Right cardiac atrium (tissue), 5 donors: Measurements from ENCODE around the gene SCN4A. TPM values are rescaled to one million over a fixed set of nuclear protein-coding genes. Genes with fewer than 3 reads are reported as not detected.
A peak's percentile ranks its signal among the peaks of the same experiment; 100 is the strongest.
"Not testable (repeated sequence)": the region's sequence is repeated elsewhere in the genome, so short reads cannot be mapped to it uniquely, and the experiment has no call there.

Source experiments
- ATAC-seq, 2 donors: fragments of 200-7000 bp; cut with Tn5 transposase; one replicate each; pipeline versions ENCODE4 v1.8.0 to v1.9.1; 2020; ENCODE audit warnings: moderate library complexity in 2 of 2, mild to moderate bottlenecking in 1 of 2
- DNase-seq, 3 donors: peaks; one replicate each; pipeline ENCODE4 v3.0.0-alpha.2; 2020
- H3K27ac ChIP-seq: one replicate; pipeline ENCODE4 v1.5.1; 2013; ENCODE audit warnings: mild to moderate bottlenecking, low read length, control low read depth, moderate library complexity
- H3K27me3 ChIP-seq: one replicate; pipeline ENCODE4 v1.6.1; 2013; ENCODE audit not compliant: control insufficient read depth, insufficient read depth
- H3K4me1 ChIP-seq: one replicate; pipeline ENCODE4 v1.6.1; 2013; ENCODE audit warnings: low read length; ENCODE audit not compliant: control insufficient read depth, insufficient read depth
- H3K4me3 ChIP-seq: one replicate; pipeline ENCODE4 v1.5.1; 2013; ENCODE audit warnings: low read length, control low read depth
- H3K9me3 ChIP-seq: one replicate; pipeline ENCODE4 v1.6.1; 2013; ENCODE audit warnings: low read length; ENCODE audit not compliant: control insufficient read depth
- WGBS: extraction: QIAGEN DNeasy Blood & Tissue Kit; methylation state at CpG from one replicate; pipeline ENCODE4 v1.1.7; 2013; 5-methylcytosine and 5-hydroxymethylcytosine counted together
- intact Hi-C, 4 donors: fragments of 100-400 bp; cut with DNase I; formaldehyde crosslinking; loops; one replicate each; pipeline versions ENCODE4 v1.11.0 to v1.14.0; 2022 to 2023
- polyA plus RNA-seq: library from polyadenylated mRNA; stranded (reverse); fragments of 200-250 nt; gene quantifications from one replicate; pipeline ENCODE4 v1.2.3, GENCODE V29; 2013
- total RNA-seq, 4 donors: library from RNA; stranded (reverse); fragmentation: NEBNext Ultra II Directional; extraction: Animal tissue kit (Norgen Biotek cat#: 25700); gene quantifications; one replicate each; pipeline ENCODE4 v1.2.1, GENCODE V29; 2021
- donor health status: healthy with polysubstance abuse.
- donor health status: DM: no; HTN: yes; CAD: no.
- donor health status: DM: no; HTN: no; CAD: no.
- donor health status: DM: no; HTN: yes; CAD: no; lungs with severe emphysema.
- donor health status: DM: yes; HTN: yes; CAD: no.

The SCN4A gene
- total and polyA plus RNA-seq, 5 donors: 1.6 to 5.8 (median 2.5) TPM

DNA sequence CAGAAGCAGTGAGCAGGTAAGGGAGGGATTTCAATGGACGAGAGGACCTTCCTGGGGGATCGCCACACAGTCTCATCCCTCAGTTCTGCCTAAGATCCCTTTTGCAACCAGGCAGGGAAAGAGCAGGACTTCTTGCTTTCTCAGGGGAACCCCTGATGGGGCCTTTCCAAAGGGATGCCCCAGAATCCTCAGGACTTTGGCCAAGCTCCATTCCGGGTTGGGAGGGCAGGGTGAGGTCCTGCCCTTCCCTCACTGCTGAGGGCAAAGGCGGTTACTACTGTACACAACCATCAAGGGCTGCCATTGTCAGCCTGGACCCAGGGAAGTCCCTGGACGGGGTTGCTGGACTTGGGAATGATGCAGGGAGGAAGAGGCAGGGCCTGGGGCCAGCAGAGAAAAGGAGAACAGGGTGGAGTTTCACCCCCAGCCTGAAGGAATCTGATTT is 35.1 kb upstream of the SCN4A start:
- H3K4me3 ChIP-seq: no peak overlapping the region
- ATAC-seq (peak; percentile 36 to 63), DNase-seq (peak in 2 of 3 donors; percentile 71 to 72)
- intact Hi-C loops: no loop called here
- no peaks in the 10 kb centered on the region for H3K9me3 ChIP-seq
- peaks cover 11% of the 10 kb centered on the region for H3K4me1 ChIP-seq
- H3K27me3 ChIP-seq: no peaks in the 10 kb centered on the region
- WGBS: 52% methylated on average over 5 of the region's 5 CpGs
- peak overlapping the region; percentile 45 for H3K27ac ChIP-seq

DNA sequence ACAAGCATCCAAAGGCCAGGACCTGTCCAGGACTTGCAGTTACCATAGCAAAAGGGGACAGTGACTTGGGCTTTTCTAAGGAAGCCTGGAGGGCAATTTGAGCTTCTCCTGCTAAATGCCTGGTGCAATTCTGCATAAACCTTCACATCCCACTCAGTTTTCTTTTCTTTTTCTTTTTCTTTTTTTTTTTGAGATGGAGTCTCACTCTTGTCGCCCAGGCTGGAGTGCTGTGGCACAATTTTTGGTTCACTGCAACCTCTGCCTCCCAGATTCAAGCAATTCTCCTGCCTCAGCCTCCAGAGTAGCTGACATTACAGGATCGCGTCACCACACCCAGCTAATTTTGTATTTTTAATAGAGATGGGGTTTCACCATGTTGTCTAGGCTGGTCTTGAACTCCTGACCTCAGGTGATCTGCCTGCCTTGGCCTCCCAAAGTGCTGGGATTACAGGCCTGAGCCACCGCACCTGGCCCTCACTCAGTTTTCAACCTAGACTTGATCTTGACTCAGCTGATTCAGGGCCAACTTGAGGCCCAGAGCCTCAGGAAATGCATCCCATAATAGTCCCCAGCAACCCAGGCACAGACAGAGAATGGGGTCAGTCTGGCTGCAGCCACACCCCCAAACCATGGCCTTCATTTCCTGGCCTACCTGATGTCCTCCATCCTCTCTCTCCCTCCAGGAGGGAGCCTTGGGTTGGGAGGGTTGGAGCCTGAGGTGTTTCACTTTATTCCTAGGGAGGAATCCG is 34.5 kb upstream of the SCN4A start:
- H3K9me3 ChIP-seq, DNase-seq, H3K27me3 ChIP-seq, H3K4me3 ChIP-seq, intact Hi-C loops: not testable (repeated sequence)
- Histone ChIP-seq H3K4me1 (peaks cover 11% of the 10 kb centered on the region), H3K27ac (peak overlapping the region; percentile 45)
- WGBS: 77% methylated on average over 5 of the region's 5 CpGs
- ATAC-seq: peak in 1 of 2 donors; percentile 10

GRCh38 chr17:64006361-64007088 is 33.8 kb upstream of the SCN4A start:
- intact Hi-C loops: no loop called here
- WGBS: 52% methylated on average over 13 of the region's 13 CpGs
- DNase-seq: peak; percentile 82 to 91 (median 86)
- H3K27me3 ChIP-seq: no peaks in the 10 kb centered on the region
- ATAC-seq: peak; percentile 80 to 84
- H3K4me1 ChIP-seq: peaks cover 11% of the 10 kb centered on the region
- peak overlapping the region; percentile 8 for H3K4me3 ChIP-seq
- no peaks in the 10 kb centered on the region for H3K9me3 ChIP-seq
- H3K27ac ChIP-seq: peak overlapping the region; percentile 90

DNA sequence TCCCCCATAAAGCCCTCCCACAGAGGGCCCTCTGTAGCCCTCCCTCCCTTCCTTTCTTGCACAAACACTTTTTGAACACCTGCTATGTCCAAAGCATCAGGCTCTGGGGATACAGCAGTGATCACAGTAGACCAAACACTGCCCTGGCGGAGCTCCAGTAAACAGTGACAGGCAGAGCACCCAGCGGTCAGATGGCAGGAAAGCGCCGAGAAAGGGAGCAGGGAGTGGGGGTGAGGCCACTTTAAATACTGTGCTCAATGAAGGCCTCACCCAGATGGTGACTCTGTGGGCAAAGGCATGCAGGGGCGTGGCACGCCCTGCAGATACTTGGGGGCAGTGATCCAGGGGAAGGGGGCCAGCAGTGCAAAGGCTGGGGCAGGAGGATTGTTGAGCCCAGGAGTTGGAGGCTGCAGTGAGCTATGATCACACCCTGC is 33.0 kb upstream of the SCN4A start:
- no peaks in the 10 kb centered on the region for H3K27me3 ChIP-seq
- intact Hi-C loops: no loop called here
- H3K4me1 ChIP-seq: peaks cover 11% of the 10 kb centered on the region
- peak overlapping the region; percentile 43 for H3K27ac ChIP-seq
- WGBS: 42% methylated on average over 6 of the region's 6 CpGs
- no peaks in the 10 kb centered on the region for H3K9me3 ChIP-seq
- ATAC-seq (peak; percentile 1 to 3), DNase-seq (peak in 2 of 3 donors; percentile 49 to 62)
- H3K4me3 ChIP-seq: peak overlapping the region; percentile 8

- intact Hi-C loops: no loop called here
- no peaks in the 10 kb centered on the region for H3K27me3 ChIP-seq
Observed at GRCh38 chr17:64004903-64005733, 32.4 kb upstream of the SCN4A start.

DNA sequence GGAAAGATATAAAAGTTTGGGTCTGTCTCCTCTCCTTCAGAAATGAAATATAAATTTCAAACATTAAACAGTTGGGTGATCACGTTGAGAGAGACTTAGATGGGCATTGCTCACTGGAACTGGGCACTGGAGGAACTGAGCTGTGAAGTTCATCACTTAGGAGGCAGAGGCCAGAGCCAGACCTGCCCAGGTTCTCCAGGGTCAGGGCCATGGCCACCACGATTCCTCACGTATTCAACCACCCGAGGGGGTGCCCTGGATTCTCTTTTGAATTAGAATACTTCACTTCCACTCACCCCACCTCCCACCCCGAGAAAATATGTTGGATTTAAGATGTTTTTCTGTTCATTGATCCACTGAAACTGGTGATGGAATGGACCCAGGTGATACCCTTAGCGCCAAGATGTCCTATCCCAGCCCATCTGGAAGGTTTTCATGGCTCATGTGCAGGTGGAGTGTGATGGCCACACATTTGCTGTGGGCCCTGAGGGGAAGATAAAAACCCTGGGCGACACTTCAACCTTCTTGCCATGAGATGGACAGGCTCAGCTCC is 31.6 kb upstream of the SCN4A start:
- ATAC-seq (no peak), DNase-seq (no peak)
- intact Hi-C loops: no loop called here
- WGBS: 91% methylated on average over 7 of the region's 7 CpGs
- no peaks in the 10 kb centered on the region for H3K9me3 ChIP-seq
- H3K27me3 ChIP-seq: no peaks in the 10 kb centered on the region
- no peak overlapping the region for H3K27ac ChIP-seq
- no peak overlapping the region for H3K4me3 ChIP-seq
- H3K4me1 ChIP-seq: peaks cover 10% of the 10 kb centered on the region

More at GRCh38 chr17:64004903-64005733, 32.4 kb upstream of the SCN4A start:
- DNase-seq (peak in 1 of 3 donors; percentile 49), ATAC-seq (no peak)
- Histone ChIP-seq H3K4me3 (peak overlapping the region; percentile 8), H3K9me3 (no peaks in the 10 kb centered on the region), H3K27ac (no peak overlapping the region), H3K4me1 (peaks cover 11% of the 10 kb centered on the region)
- 73% methylated on average over 19 of the region's 19 CpGs for WGBS

DNA sequence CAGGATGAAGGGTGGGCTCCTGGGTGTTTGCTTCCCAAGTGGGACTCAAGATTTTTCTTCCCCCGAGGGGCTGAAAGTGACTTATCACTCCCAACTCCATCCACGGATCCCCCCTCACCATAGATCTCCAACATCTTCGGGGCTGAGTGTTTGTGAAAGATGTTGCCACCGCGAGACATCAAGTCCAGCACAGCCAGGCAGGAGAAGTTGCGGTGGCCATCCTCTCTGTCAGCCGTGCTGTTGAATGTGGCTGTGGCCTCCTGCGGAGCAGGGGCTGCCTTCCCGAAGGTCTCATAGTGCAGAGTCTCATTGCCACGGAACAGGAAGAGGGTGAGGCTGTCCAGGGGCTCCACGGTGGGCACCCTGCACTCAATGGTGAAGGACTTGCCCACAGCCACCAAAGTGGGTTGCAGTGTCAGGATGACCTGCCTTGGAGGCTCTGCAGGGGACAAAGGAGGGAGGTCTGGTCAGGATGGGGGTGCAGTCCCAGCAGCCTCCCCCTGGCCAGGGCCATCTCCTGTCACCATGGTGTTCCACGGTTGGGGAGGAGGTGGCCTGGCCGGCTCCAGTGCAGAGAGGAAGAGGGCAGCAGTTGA is 30.9 kb upstream of the SCN4A start:
- no peak for DNase-seq
- intact Hi-C loops: no loop called here

GRCh38 chr17:64002658-64003525 is 30.2 kb upstream of the SCN4A start:
- no peak overlapping the region for H3K27ac ChIP-seq

More for the DNA sequence above, 30.9 kb upstream of the SCN4A start:
- 82% methylated on average over 13 of the region's 13 CpGs for WGBS
- ATAC-seq: no peak
- Histone ChIP-seq H3K4me3 (no peak overlapping the region), H3K27me3 (no peaks in the 10 kb centered on the region), H3K9me3 (no peaks in the 10 kb centered on the region), H3K4me1 (peaks cover 4% of the 10 kb centered on the region), H3K27ac (no peak overlapping the region)

GRCh38 chr17:64001763-64002529 is 29.2 kb upstream of the SCN4A start:
- 70% methylated on average over 14 of the region's 14 CpGs for WGBS
- peak; percentile 84 to 89 (median 87) for DNase-seq
- peak; percentile 60 to 80 for ATAC-seq
- peak overlapping the region; percentile 65 for H3K27ac ChIP-seq
- no peaks in the 10 kb centered on the region for H3K9me3 ChIP-seq
- no peak overlapping the region for H3K4me3 ChIP-seq
- H3K27me3 ChIP-seq: no peaks in the 10 kb centered on the region
- intact Hi-C loops: no loop called here
- H3K4me1 ChIP-seq: peaks cover 5% of the 10 kb centered on the region

More at GRCh38 chr17:64002658-64003525, 30.2 kb upstream of the SCN4A start:
- Histone ChIP-seq H3K9me3 (no peaks in the 10 kb centered on the region), H3K27me3 (no peaks in the 10 kb centered on the region), H3K4me1 (peaks cover 4% of the 10 kb centered on the region), H3K4me3 (no peak overlapping the region)
- ATAC-seq (no peak), DNase-seq (no peak)
- intact Hi-C loops: no loop called here
- WGBS: 87% methylated on average over 22 of the region's 22 CpGs
